Activated T-helper 1 cell treated with anti-CD3 and anti-CD28 coated beads, Interleukin-2, amount 50 U/mL, for 16 hours (primary cell): ENCODE data around the gene NKX6-2.
"Not testable (repeated sequence)": the region's sequence is repeated elsewhere in the genome, so short reads cannot be mapped to it uniquely, and the experiment has no call there.

Experiments used
- DNase-seq, 2 donors: peaks; one replicate each; pipeline ENCODE4 v3.0.0-alpha.2; 2020; ENCODE audit warnings: low read depth in 1 of 2, low spot score in 1 of 2

Gene NKX6-2

DNA sequence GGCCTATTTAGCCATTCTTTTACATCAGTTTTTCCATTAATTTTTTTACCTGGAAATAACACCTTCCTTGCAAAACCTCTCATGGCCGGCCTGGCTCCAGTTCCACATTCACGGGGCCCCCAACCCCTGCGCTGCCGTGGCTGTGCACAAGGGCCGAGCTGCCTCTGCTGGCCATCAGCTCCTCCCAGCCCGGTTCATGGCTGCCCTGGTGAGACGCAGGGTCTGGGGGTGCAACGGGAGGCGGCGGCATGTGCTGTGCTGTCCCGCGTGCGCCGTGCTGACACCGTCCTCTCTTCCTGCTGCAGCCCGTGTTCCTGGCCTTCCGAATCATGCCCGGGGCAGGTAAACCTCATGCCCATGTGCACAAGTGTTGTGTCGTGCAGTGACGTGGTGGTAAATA is 4.4 kb downstream of the NKX6-2 start:
- no peak for DNase-seq

DNA sequence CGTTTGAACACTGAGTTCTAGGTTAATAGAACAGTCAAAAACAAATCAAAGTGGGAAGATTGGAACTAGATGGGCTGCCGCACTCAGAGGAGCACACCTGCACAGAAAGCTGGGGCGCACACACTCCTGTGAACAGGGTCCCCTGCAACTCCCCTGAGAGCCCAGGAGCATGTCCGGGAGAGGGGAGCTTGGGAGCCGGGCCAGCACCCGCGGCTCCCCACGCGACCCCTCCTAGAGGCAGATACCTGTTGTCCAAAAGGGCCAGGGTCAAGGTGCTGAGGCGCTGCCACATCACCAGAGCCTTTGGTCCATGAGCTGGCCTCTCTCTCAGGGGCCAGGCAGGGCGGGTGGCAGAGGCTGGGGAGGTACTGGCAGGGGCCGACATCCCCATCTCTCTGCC is 5.6 kb downstream of the NKX6-2 start:
- DNase-seq, result no peak

DNA sequence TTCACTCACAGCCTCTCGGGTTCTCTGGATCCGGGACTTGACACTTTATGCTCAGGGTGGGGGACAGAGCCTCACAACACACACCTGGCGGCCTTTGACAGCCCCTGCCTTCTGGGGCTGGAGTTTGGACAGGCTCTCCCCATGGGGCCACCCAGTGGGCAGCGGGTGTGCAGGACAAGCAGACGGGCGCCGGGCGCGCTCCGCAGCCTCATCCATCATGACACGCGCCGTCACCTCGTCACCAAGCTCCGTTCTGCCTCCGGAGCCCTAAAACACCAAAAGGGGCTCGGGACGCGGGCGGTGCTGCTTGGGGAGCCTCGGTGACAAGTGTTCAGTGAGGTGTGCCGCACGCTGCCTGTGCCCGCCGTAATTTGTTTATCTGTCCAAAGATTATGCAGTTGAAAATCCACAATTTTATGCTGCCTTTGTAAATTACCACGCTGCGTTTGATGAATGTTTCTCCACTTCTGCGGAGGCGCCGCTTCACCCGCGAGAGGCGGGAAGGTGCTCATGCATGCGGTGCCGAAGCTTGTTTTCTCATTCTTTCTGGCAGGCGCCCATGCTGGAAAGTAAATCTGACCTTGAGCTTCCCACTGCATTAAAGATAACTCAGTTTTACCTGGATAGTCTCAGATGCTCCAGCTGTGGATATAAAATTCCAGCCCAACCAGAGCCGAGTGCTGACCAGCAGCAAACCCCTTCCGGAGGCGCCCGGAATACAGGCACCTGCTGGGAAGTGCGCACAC is 6.2 kb downstream of the NKX6-2 start:
- no peak for DNase-seq

DNA sequence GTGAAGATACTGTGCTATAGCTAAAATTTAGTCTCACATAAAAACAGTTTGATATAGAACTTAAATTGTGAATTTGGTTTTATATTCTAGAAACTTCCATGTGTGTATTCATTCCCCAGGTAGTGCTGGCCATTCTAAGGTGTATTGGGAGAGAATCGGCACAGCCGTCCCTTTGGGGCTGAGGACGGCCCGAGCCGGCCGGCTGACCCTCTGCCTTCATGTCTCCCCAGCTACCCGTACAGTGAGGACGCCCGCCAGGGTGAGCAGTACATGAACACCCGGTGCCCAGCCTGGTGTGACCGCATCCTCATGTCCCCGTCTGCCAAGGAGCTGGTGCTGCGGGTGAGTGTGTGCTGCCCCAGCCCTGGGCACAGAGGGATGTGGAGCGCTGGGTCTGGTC is 8.5 kb downstream of the NKX6-2 start:
- DNase-seq, result no peak

DNA sequence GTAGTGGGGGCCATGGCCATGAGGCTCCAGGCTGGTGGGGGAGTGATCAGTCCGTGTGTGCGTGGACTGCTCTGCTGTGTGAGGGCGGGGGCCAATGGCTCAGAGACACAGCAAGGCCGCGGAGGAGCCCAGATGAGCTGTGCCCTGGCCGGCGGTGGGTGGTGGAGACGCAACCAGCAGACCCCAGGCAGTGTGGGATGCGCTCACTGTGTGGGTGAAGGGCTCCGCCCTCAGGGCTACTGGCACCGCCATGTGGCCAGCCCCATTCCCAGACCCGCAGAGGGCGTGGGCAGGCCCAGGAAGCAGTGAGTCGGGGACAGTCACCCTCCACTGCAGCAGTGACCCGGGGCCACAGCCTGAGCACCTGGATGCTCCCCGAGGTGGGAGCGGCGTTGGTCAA is 9.1 kb downstream of the NKX6-2 start:
- no peak for DNase-seq

DNA sequence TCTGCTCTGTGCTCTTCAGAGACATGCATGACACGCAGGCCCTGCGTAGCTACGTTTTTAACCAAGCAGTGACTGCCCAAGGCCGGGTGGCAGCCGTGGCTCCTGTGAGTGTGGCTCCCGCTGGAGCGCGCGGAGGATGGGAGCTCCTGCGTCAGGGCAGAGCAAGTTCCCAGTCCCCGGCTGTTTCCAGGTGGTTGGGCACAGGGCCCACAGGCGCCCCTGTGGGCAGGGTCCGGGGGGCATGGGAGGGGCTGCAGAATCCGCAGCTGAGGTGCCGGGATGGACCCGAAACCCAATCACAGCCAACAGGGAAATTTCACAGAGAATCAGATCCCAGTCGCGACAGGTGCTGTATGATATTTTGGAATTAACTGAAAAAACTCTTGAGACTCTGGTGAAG is 9.8 kb downstream of the NKX6-2 start:
- no peak for DNase-seq

DNA sequence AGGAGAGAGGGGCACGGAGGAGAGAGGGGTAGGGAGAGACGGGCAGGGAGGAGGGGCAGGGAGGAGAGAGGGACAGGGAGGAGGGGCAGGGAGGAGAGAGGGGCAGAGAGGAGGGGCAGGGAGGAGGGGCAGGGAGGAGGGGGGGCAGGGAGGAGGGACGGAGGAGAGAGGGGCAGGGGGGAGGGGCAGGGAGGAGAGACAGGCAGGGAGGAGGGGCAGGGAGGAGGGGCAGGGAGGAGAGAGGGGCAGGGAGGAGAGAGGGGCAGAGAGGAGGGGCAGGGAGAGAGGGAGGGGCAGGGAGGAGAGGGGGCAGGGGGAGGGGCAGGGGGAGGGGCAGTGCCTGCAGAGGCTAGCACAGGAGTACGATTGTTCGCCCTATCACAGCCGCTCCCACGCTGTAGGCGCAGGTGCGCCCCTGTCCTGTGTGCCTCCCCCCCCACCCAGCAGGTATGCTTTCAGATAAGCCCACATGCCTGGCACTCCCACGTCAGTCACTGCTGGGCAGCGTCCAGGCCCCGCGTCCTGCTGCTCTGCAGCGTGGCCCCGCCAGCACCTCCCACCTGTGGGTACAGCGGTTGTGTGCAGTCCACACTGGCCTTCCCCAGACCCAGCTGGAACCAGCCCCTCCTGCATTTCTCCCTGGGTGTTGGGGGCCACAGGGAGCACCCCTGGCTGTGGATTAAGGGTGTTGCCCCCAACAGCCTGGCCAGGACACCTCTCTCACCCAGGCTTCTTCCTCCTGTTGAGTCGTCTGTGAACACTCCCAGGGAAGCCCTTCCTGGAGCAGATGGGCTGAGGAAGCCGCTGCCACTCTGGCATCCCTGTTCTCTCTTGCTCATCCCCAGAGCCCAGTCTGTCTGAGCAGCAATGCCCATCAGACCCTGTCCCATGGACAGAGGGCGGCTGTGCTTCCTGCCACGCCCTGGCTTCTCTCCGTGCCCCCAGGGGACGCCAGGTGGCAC is 10.8 kb downstream of the NKX6-2 start:
- DNase-seq, result no peak

DNA sequence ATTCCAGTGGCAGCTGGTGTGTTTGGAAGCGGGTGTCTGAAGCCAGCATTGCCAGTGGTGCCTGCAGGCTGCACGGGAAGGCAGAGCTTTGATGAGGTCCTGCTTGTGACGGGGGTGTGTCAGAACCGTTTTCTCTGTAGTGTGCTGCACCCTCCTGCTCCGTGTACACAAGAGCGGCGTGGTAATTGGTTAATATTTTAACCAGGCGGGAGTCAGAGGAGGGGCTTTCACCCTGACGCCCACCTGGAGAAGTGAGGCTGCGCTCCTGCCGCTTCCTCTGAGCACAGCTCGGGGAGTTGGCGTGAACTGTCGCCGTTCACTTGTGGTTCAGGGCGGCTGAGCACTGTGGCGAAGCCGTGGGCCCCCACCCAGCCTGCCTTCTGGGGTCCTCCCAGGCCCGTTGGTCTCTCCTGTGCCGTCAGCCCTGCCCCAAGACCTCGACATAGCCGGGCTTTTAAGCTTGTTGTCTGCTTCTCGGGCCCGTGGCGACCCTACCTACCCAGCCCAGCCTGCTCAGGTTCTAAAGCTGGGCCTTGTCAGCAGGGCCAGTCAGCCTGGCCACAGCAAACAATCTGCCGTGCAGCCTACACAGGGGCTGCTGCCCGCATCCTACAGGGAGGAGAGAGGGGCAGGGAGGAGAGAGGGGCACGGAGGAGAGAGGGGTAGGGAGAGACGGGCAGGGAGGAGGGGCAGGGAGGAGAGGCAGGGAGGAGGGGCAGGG is 11.6 kb downstream of the NKX6-2 start:
- DNase-seq, result no peak

DNA sequence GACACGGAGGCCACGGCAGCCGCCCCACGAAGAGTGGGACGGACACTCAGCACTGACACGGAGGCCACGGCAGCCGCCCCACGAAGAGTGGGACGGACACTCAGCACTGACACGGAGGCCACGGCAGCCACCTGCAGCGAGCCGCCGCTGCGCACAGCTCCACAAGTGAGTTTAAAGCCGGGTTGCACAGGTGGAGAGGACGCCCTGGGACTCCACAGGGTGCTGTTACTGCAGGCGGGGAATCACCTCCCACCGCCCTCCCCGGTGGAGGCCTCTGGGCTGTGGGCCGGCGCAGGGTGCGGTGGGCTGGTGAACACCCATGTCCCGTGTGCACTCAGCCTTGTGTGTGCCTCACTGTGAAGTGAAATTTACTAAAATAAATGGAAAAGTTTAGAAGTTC is 13.1 kb downstream of the NKX6-2 start:
- not testable (repeated sequence) for DNase-seq

DNA sequence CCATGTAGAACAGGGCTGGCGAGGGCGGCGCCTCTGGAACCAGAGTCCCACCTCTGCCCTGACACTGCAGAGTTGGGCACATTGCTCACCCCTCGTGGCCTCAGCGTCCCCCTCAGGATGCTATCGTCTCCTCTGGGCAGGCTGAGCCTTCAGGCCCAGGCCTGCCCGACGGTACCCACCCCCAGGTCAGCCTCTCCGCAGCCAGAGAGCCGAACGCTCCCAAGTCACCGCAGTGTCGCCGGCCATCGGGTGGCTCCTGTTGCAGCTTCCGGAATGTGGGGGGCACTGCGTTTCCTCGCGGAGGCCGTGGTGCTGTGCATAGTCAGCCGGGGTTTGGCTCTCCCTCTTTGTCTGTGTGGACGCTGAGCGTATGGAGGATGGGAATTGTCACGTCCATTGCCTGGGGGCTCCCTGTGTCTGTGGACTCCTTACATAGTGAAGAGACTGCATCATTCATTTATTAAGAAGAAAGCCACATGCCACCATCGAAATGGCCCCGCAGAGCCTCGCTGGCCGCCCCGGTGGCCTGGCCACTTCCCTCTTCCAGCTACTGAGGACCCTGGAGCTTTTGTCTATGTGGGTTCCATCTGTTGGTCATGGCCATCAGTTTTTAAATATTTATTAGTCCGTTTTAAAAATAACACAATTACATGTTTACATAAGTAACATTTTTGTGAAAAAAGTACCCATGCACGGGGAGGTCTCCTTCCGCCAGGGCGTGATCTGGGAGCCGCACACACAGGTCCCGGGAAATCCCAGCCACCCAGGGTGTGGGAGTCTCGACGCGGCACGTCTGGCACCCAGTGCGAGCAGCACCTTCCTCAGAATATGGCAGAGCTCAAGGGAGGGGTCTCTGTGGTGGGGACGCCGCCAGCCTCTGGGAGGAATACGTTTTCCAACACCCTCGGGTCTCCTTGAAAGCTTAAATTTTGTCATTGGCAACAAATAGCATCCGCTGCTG is 15.6 kb downstream of the NKX6-2 start:
- no peak for DNase-seq

DNA sequence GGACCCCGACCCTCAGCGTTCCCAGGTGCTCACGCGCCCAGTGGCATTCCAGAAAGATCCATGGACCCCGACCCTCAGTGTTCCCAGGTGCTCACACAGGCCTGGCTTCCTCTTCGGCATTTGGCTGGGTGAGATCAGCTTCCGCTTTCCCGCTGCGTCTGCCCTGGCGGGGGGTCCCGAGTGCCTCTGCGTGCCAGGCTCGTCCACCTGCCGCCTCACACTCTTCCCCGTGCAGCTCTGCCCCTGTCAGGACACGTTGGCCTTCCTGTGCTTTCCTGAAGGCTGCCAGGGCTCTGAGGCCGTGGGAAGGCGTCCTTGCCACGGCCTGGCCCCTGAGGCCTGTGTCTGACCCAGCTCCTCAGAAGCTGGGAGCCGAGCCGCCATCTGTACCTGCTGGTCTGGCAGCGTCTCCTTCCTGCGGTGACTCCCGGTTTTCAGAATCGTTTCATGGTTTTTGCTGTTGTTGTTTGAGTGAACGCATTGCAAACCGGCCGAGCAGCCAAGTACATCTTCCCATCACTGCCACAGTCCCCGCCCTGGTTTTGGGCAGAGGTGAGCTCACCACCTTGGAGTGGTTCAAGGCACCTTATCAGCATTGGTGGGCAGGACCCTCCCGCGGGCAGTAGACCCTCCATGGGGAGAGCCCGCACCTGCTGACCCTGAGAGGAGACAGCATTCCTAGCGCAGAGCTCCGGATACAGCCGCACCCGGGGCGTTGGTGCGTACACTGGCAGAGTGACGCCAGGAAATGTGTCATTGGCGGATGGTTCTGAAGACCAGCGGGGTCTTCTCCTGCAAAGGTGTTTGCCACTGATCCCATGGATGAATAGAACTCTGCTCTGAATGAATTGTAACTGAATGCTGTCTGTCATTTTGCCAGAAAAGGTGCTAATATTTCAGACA is 17.4 kb downstream of the NKX6-2 start:
- no peak for DNase-seq

DNA sequence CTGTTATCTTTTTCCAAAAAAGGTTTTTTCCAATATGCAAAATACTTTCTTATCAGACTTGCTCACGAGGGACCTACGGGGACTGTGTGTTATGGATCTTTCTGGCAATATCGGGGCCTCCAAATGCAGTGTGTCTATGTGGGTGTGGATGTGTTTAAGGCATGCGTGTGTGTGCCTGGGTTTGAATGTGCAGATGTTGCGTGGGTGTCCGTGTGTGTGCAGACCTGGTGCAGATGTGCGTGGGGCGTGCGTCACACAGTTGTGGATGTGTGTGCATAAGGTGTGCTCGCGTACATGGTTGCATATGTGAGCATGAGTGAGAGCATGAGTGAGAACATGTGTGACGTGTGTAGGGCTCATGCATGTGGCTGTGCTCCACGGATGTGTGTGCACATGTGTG is 19.7 kb downstream of the NKX6-2 start:
- DNase-seq, result no peak

DNA sequence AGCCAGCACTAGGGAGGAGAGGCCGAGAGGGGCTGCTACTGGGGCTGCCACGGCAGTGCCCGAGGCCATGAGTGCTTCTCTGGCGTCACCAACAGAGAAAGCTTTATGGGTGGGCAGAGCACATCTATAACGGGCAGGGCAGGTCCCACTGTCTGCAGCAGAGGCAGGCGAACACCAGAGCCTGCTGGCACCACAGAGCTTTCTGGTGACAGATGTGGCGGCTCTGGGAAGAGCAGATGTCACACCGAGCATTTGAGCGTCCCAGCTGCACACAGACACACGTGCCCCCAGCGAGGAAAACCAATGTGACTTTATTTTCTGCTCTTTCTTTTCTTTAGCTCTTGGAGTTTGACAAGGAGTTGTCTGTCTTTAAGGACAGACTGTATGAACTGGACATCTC is 20.5 kb downstream of the NKX6-2 start:
- no peak for DNase-seq

DNA sequence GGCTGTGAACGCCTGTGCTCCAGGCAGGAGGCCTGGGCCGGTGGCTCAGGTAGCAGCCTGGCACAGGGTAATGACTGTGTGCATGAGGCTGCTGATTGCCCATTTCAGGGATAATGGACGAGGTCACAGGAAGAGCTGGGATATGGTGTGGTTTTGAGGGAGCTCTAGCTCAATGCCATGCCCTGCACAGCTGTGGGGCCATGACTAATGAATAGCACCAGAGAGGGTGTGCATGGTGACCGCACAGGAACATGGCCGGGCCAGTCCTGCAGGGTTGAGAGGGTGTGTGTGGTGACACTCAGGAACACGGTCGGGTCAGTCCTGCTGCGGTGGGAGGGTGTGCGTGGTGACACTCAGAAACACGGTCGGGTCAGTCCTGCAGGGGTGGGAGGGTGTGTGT is 21.8 kb downstream of the NKX6-2 start:
- DNase-seq, result no peak

DNA sequence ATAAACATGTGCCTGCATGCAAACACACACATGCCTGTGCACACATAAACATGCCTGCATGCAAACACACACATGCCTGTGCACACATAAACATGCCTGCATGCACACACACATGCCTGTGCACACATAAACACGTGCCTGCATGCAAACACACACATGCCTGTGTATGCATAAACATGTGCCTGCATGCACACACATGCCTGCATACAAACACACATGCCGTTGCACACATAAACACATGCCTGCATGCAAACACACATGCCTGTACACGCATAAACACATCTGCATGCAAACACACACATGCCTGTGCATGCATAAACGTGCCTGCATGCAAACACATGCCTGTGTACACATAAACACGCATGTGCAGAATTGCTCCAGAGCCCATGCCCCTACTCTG is 22.4 kb downstream of the NKX6-2 start:
- no peak for DNase-seq

DNA sequence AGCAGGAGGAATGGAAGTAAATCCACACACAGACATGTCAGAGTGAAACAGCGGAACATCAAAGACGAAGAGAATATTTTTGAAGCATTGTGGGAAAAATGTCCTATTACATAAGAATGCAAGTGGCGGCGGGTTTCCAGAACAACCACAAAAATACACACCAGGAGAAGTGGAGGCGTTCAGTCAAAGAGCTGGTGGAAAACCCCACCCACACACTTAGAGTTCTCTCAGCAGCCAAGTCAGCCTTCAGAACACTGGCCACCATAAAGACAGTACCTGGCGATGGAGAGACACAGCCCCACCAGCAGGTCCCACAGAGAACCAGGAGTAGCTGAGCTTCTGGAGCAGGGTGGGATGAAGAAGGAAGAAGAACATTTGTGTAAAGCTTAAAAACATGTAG is 23.7 kb downstream of the NKX6-2 start:
- DNase-seq, result no peak

DNA sequence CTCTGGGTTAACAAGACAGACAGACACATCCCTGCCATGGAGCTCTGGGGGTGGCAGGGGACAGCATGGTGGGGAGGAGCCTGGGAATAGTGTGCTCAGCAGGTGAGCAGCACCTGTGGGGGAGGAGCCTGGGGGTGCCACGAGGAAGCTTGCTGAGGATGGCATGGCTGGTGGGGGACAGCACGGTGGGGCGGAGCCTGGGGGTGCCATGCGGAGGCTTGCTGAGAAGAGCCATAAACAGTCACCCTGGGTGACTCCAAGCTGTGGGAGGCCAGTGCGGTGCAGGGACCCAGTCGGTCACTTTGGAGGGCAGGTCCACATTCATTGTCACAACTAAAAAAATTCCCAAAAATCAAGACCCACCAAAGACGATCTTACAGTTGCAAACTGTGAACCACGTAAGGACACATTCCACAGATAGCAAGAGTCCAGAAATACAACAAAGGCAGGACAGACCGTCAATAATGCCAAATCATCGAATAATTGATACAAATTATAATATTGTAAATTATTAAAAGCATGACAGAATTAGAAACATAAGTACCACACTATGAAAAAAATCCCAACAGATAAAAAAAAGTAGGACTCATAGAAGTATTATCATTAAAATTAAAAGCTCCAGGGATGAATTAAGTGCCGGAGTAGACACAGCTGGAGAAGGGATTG is 24.4 kb downstream of the NKX6-2 start:
- no peak for DNase-seq

DNA sequence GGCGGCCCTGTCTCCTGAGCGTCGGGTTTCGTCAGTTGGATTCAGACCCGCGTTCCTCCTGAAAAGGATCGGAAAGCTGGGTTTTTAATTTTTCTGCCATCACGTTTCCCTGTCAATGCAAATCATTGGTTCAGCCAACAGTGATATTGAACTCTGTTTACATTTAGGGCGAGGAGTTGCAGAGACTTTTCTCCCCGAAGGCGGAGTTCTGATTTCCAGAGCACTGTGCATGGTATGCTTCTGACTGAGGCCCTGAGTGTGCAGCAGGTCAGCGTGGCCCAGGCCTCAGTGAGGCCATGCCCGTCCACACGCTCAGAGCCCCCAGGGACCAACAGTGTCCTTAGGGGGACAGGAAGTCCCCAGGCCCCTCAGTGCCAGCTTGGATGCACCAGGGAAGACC is 27.1 kb downstream of the NKX6-2 start:
- DNase-seq, result no peak

DNA sequence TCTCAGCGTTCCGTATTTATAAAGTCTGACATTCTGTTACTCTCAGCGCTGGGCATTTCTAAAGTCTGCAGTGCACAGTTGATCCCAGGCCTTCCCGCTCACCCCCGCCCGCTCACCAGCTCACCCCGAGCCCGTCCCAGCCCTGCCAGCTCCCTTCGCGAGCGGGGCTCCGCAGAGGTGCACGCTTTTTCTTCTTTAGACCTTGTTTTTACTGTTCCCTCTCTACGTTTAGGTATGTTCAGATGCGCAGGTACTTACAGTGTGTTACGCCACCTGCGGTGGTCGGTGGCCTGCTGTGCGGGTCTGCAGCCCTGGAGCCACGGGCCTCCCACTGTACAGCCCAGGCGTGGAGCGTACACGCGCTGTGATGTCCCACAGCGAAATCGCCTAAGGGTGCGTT is 28.8 kb downstream of the NKX6-2 start:
- no peak for DNase-seq
